SKM-1 treated with dmso at 0.1 percent for 144 hours (cell line): ENCODE results near the gene CD27.
"Not testable (repeated sequence)": the region's sequence is repeated elsewhere in the genome, so short reads cannot be mapped to it uniquely, and the experiment has no call there.

Source experiments
- DNase-seq: peaks from one replicate; lab custom pipeline; 2025; ENCODE audit not compliant: unreplicated experiment; lab: John Stamatoyannopoulos, UW

Gene CD27

GRCh38 chr12:6461401-6462233 lies 16.9 kb downstream of the CD27 start:
- peak; percentile 89 for DNase-seq

GRCh38 chr12:6462234-6462995 lies 17.7 kb downstream of the CD27 start:
- no peak for DNase-seq

GRCh38 chr12:6463216-6463615 lies 18.5 kb downstream of the CD27 start:
- no peak for DNase-seq

- DNase-seq, result no peak
These were observed 19.1 kb downstream of the CD27 start for GRCh38 chr12:6463858-6464257.

- DNase-seq, result no peak
These were observed 19.8 kb downstream of the CD27 start for GRCh38 chr12:6464531-6464930.

GRCh38 chr12:6465467-6466183 lies 20.9 kb downstream of the CD27 start:
- peak; percentile 21 for DNase-seq

- no peak for DNase-seq
These were observed 21.4 kb downstream of the CD27 start for GRCh38 chr12:6466184-6466573.

GRCh38 chr12:6466751-6467150 lies 22.0 kb downstream of the CD27 start:
- DNase-seq, result not testable (repeated sequence)

GRCh38 chr12:6467571-6468282 lies 23.0 kb downstream of the CD27 start:
- DNase-seq, result not testable (repeated sequence)

GRCh38 chr12:6468283-6468575 lies 23.5 kb downstream of the CD27 start:
- DNase-seq, result no peak

GRCh38 chr12:6469092-6469491 lies 24.3 kb downstream of the CD27 start:
- no peak for DNase-seq

GRCh38 chr12:6469609-6470374 lies 25.0 kb downstream of the CD27 start:
- no peak for DNase-seq

GRCh38 chr12:6470375-6471163 lies 25.8 kb downstream of the CD27 start, which contains the start of gene VAMP1:
Gene VAMP1 (minus strand): TSS chr12:6470677. CDS start chr12:6470531, 146 bp downstream.
- DNase-seq, result peak; percentile 93

GRCh38 chr12:6471989-6472360 lies 27.2 kb downstream of the CD27 start:
- DNase-seq, result no peak

- DNase-seq, result no peak
These were observed 27.7 kb downstream of the CD27 start for GRCh38 chr12:6472491-6472890.

- DNase-seq, result not testable (repeated sequence)
These were observed 30.6 kb downstream of the CD27 start for GRCh38 chr12:6475233-6475975.

GRCh38 chr12:6476489-6476888 lies 31.7 kb downstream of the CD27 start:
- no peak for DNase-seq

GRCh38 chr12:6477601-6478377 lies 33.0 kb downstream of the CD27 start:
- not testable (repeated sequence) for DNase-seq
